ENCODE data around the gene RNU6-8.
A peak's percentile ranks its signal among the peaks of the same experiment; 100 is the strongest.

The RNU6-8 gene

DNA sequence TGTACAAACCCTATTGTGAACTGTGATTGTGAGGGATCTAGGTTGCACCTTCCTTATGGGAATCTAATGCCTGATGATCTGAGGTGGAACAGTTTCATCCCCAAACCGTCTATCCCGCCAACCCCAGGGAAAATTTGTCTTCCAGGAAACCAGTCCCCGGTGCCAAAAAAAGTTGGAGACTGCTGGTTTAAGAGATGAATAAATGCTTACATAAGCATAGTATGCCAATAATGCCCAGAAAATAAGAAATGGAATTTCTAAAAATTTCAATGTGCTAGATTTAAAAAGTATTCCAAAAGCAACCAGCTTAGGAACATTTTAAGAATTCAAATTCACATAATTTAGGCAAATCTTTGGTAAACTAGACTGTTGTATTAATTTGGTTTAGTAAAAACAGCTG, 5.4 kb upstream of the RNU6-8 start:
- Histone ChIP-seq H2AFZ (ENCODE audit: low read length) (no peak overlapping the region), H3K27ac (ENCODE audit: low read length) (no peak overlapping the region), H3K9ac (ENCODE audit: low read length) (no peak overlapping the region), H3K4me3 (ENCODE audit: low read length) (no peak overlapping the region), H3K36me3 (replicated peaks; ENCODE audit: insufficient read depth, low read length) (no peaks in the 10 kb centered on the region), H3K79me2 (ENCODE audit: low read length) (no peaks in the 10 kb centered on the region), H3K9me2 (replicated peaks; ENCODE audit: insufficient read depth, low read length) (no peaks in the 10 kb centered on the region), H3K9me3 (replicated peaks; ENCODE audit: insufficient read depth, low read length) (no peaks in the 10 kb centered on the region), H3K27me3 (replicated peaks; ENCODE audit: insufficient read depth, low read length) (no peaks in the 10 kb centered on the region), H4K20me1 (ENCODE audit: insufficient read depth, low read length) (no peaks in the 10 kb centered on the region), H3K4me1 (ENCODE audit: low read length) (peaks cover 15% of the 10 kb centered on the region), H3K4me2 (ENCODE audit: low read depth, low read length) (no peak overlapping the region), H3F3A (ENCODE audit: insufficient read depth, low read length) (peaks cover 10% of the 10 kb centered on the region)
- DNase-seq: no peak
- TF ChIP-seq EZH2 (optimal IDR thresholded peaks at IDR 0.05; ENCODE audit: low read depth, low read length) (no peak), EZH2phosphoT487 (IDR thresholded peaks at IDR 0.05; ENCODE audit: low read length) (no peak)
- TF ChIP-seq, protein P1, sequence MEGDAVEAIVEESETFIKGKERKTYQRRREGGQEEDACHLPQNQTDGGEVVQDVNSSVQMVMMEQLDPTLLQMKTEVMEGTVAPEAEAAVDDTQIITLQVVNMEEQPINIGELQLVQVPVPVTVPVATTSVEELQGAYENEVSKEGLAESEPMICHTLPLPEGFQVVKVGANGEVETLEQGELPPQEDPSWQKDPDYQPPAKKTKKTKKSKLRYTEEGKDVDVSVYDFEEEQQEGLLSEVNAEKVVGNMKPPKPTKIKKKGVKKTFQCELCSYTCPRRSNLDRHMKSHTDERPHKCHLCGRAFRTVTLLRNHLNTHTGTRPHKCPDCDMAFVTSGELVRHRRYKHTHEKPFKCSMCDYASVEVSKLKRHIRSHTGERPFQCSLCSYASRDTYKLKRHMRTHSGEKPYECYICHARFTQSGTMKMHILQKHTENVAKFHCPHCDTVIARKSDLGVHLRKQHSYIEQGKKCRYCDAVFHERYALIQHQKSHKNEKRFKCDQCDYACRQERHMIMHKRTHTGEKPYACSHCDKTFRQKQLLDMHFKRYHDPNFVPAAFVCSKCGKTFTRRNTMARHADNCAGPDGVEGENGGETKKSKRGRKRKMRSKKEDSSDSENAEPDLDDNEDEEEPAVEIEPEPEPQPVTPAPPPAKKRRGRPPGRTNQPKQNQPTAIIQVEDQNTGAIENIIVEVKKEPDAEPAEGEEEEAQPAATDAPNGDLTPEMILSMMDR (IDR thresholded peaks at IDR 0.05; ENCODE audit: low read length): no peak

DNA sequence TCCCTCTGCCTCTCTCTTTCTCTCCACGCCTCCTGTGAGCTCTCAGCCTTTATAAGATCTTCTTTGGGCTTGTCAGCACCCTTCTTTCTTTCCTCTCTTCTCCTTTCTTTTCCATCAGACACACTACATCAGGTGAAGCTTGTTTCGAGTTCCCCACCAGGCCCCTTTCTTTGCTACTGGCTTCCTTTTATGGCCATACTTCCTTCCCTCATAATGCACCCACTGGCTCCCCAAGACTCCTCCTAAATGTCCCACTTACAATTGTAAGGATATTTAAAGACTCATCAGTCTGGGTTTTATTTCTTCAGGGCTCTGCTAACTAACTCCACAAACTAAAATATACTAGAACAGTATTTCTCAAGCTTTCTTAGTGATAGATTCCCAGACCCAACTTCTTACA, 3.5 kb upstream of the RNU6-8 start:
- DNase-seq: no peak
- Histone ChIP-seq H3K9ac (ENCODE audit: low read length) (no peak overlapping the region), H3K27ac (ENCODE audit: low read length) (peak overlapping the region; percentile 63; the same call in 1 of the 2 replicates), H3K9me2 (replicated peaks; ENCODE audit: insufficient read depth, low read length) (no peaks in the 10 kb centered on the region), H2AFZ (ENCODE audit: low read length) (no peak overlapping the region), H3K9me3 (replicated peaks; ENCODE audit: insufficient read depth, low read length) (no peaks in the 10 kb centered on the region), H3K36me3 (replicated peaks; ENCODE audit: insufficient read depth, low read length) (no peaks in the 10 kb centered on the region), H4K20me1 (ENCODE audit: insufficient read depth, low read length) (no peaks in the 10 kb centered on the region), H3K79me2 (ENCODE audit: low read length) (no peaks in the 10 kb centered on the region), H3K4me2 (ENCODE audit: low read depth, low read length) (0 out of 2 replicates have a peak overlapping the region, but pooled peaks have one; percentile 24), H3K4me1 (ENCODE audit: low read length) (peaks cover 15% of the 10 kb centered on the region), H3K4me3 (ENCODE audit: low read length) (no peak overlapping the region), H3K27me3 (replicated peaks; ENCODE audit: insufficient read depth, low read length) (no peaks in the 10 kb centered on the region), H3F3A (ENCODE audit: insufficient read depth, low read length) (peaks cover 18% of the 10 kb centered on the region)
- TF ChIP-seq, protein P1 (IDR thresholded peaks at IDR 0.05; ENCODE audit: low read length): no peak
- TF ChIP-seq EZH2phosphoT487 (IDR thresholded peaks at IDR 0.05; ENCODE audit: low read length): no peak
- no peak for TF ChIP-seq EZH2 (optimal IDR thresholded peaks at IDR 0.05; ENCODE audit: low read depth, low read length)

DNA sequence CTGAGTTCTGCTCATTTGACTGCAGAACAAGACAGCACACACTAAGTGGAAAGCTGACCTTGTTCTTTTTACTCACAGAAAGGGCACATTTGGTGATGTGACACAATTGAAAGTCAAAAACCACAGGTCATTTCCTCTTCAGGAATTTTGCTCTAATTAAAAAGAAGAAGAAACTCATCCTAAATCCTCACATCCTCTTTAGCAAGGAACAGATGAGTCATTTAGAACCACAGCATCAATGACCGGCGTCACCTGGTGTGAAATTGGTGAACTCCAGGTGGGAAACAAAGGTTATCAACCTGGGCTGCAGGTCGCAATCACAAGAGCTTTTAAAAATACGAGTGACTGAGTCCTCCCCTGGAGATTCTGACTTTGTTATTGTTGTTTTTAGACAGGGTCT, 2.9 kb upstream of the RNU6-8 start:
- H3K4me3 ChIP-seq (ENCODE audit: low read length): 0 out of 2 replicates have a peak overlapping the region, but pooled peaks have one; percentile 7
- no peak overlapping the region for H3K9ac ChIP-seq (ENCODE audit: low read length)
- peak overlapping the region; percentile 72 for H3K4me2 ChIP-seq (ENCODE audit: low read depth, low read length)
- H3K9me3 ChIP-seq (replicated peaks; ENCODE audit: insufficient read depth, low read length): no peaks in the 10 kb centered on the region
- peak overlapping the region; percentile 63 for H3K27ac ChIP-seq (ENCODE audit: low read length)
- H3K79me2 ChIP-seq (ENCODE audit: low read length): no peaks in the 10 kb centered on the region
- no peaks in the 10 kb centered on the region for H4K20me1 ChIP-seq (ENCODE audit: insufficient read depth, low read length)
- peaks cover 18% of the 10 kb centered on the region for H3F3A ChIP-seq (ENCODE audit: insufficient read depth, low read length)
- H3K4me1 ChIP-seq (ENCODE audit: low read length): peaks cover 15% of the 10 kb centered on the region
- H3K36me3 ChIP-seq (replicated peaks; ENCODE audit: insufficient read depth, low read length): no peaks in the 10 kb centered on the region
- peak; percentile 65 for DNase-seq
- H3K27me3 ChIP-seq (replicated peaks; ENCODE audit: insufficient read depth, low read length): no peaks in the 10 kb centered on the region
- H3K9me2 ChIP-seq (replicated peaks; ENCODE audit: insufficient read depth, low read length): no peaks in the 10 kb centered on the region
- H2AFZ ChIP-seq (ENCODE audit: low read length): no peak overlapping the region
- no peak for TF ChIP-seq EZH2phosphoT487 (IDR thresholded peaks at IDR 0.05; ENCODE audit: low read length)
- TF ChIP-seq, protein P1 (IDR thresholded peaks at IDR 0.05; ENCODE audit: low read length): peak; percentile 34
